NCI-H2029 treated with DMSO at 0.1 percent for 48 hours (cell line): Measurements from ENCODE around the gene C2CD5.
A peak's percentile ranks its signal among the peaks of the same experiment; 100 is the strongest.
"Not testable (repeated sequence)": the region's sequence is repeated elsewhere in the genome, so short reads cannot be mapped to it uniquely, and the experiment has no call there.

Experiments
- DNase-seq: peaks from one replicate; lab custom pipeline; 2025; lab: John Stamatoyannopoulos, UW

Gene C2CD5

GRCh38 chr12:22476133-22476532, 68.2 kb downstream of the C2CD5 start:
- no peak for DNase-seq

- DNase-seq, result no peak
These were observed 69.2 kb downstream of the C2CD5 start for GRCh38 chr12:22474970-22475720.

- no peak for DNase-seq
These were observed 71.1 kb downstream of the C2CD5 start for GRCh38 chr12:22473212-22473611.

GRCh38 chr12:22467190-22467589, 77.2 kb downstream of the C2CD5 start:
- DNase-seq, result no peak

- no peak for DNase-seq
These were observed 81.0 kb downstream of the C2CD5 start for GRCh38 chr12:22463306-22463705.

GRCh38 chr12:22461786-22462185, 82.6 kb downstream of the C2CD5 start:
- DNase-seq, result no peak

GRCh38 chr12:22459838-22460490, 84.4 kb downstream of the C2CD5 start:
- DNase-seq, result no peak

- no peak for DNase-seq
These were observed 85.9 kb downstream of the C2CD5 start for GRCh38 chr12:22458298-22458937.

- no peak for DNase-seq
These were observed 87.3 kb downstream of the C2CD5 start for GRCh38 chr12:22457085-22457484.

GRCh38 chr12:22453511-22453910, 90.8 kb downstream of the C2CD5 start:
- DNase-seq, result no peak

GRCh38 chr12:22447223-22447622, 97.1 kb downstream of the C2CD5 start:
- peak; percentile 13 for DNase-seq

GRCh38 chr12:22444317-22444665, 100.1 kb downstream of the C2CD5 start:
- not testable (repeated sequence) for DNase-seq

- peak; percentile 65 for DNase-seq
These were observed 100.7 kb downstream of the C2CD5 start for GRCh38 chr12:22443379-22444316.

GRCh38 chr12:22437031-22437806, 107.1 kb downstream of the C2CD5 start:
- no peak for DNase-seq

- no peak for DNase-seq
These were observed 108.8 kb downstream of the C2CD5 start for GRCh38 chr12:22435583-22435982.

GRCh38 chr12:22431693-22432251, 112.6 kb downstream of the C2CD5 start:
- no peak for DNase-seq

GRCh38 chr12:22416801-22417200, 127.5 kb downstream of the C2CD5 start:
- no peak for DNase-seq

- no peak for DNase-seq
These were observed 128.7 kb downstream of the C2CD5 start for GRCh38 chr12:22415342-22416309.

- no peak for DNase-seq
These were observed 129.6 kb downstream of the C2CD5 start for GRCh38 chr12:22414742-22415141.

GRCh38 chr12:22413592-22413991, 130.8 kb downstream of the C2CD5 start:
- no peak for DNase-seq
